GM06990 (cell line): ENCODE results near the gene RBM12.
A peak's percentile ranks its signal among the peaks of the same experiment; 100 is the strongest.

Experiments used
- DNase-seq: peaks from one replicate; pipeline ENCODE4 v3.0.0-alpha.2; 2011; ENCODE audit not compliant: insufficient read length; ENCODE audit errors: extremely low read depth
- H3K27me3 ChIP-seq: replicated peaks from 2 replicates; pipeline ENCODE4 v1.6.0; 2011; ENCODE audit warnings: low read length; ENCODE audit not compliant: control insufficient read depth, insufficient read depth
- H3K36me3 ChIP-seq: 2 replicates; pipeline ENCODE4 v1.5.1; 2011; ENCODE audit warnings: low read length; ENCODE audit not compliant: control insufficient read depth, insufficient read depth
- H3K4me3 ChIP-seq: replicated peaks from 2 replicates; pipeline ENCODE4 v1.5.1; 2011; ENCODE audit warnings: low read depth, mild to moderate bottlenecking, control low read depth, low read length
- TF ChIP-seq, protein P1 (sequence below): IDR thresholded peaks from 2 replicates; pipeline ENCODE4 v1.5.1; 2011; ENCODE audit warnings: low read length, control low read depth, mild to moderate bottlenecking, inconsistent platforms; ENCODE audit not compliant: insufficient read depth, poor library complexity, severe bottlenecking

The RBM12 gene

DNA sequence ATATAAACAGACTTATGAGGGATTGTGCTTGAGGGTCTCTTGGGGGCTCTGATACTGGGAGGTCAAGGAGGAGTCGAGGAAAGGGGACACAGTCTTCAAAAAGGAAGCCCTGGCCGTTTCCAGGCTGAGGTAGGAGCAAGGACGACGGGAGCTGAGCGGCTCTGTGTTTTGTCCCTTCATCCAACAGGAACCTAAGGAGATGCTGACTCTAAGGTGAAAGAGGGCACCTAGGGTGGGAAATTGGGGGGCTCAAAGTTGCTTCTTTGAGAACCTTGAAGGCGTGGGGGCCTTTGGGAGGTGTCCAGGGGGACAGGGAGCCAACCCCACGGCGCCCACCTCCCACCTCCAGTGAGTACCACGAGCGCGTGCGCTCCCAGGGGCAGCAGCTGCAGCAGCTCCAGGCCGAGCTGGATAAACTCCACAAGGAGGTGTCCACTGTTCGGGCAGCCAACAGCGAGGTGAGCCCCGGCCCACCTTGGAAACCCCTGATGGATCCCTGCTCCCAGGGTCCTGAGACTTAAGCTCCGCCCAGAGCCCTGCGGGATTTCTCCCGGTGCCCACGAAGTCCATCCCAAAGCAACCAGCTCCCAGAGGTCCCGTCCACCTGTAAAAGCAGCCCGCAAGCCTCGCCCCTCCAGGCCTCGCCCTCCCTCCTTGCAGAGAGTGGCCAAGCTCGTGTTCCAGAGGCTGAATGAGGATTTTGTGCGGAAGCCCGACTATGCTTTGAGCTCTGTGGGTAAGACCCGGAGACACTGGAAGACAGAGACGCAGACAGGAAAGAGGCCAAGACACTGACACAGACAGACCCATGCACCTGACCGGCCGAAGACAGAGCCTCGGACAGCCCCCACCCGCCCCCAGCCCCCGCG lies 46.2 kb downstream of the RBM12 start:
- no peak for DNase-seq
- Histone ChIP-seq H3K4me3 (peak overlapping the region; percentile 74), H3K27me3 (no peaks in the 10 kb centered on the region), H3K36me3 (no peaks in the 10 kb centered on the region; the same call in 1 of the 2 replicates)
- TF ChIP-seq, protein P1, sequence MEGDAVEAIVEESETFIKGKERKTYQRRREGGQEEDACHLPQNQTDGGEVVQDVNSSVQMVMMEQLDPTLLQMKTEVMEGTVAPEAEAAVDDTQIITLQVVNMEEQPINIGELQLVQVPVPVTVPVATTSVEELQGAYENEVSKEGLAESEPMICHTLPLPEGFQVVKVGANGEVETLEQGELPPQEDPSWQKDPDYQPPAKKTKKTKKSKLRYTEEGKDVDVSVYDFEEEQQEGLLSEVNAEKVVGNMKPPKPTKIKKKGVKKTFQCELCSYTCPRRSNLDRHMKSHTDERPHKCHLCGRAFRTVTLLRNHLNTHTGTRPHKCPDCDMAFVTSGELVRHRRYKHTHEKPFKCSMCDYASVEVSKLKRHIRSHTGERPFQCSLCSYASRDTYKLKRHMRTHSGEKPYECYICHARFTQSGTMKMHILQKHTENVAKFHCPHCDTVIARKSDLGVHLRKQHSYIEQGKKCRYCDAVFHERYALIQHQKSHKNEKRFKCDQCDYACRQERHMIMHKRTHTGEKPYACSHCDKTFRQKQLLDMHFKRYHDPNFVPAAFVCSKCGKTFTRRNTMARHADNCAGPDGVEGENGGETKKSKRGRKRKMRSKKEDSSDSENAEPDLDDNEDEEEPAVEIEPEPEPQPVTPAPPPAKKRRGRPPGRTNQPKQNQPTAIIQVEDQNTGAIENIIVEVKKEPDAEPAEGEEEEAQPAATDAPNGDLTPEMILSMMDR = no peak

DNA sequence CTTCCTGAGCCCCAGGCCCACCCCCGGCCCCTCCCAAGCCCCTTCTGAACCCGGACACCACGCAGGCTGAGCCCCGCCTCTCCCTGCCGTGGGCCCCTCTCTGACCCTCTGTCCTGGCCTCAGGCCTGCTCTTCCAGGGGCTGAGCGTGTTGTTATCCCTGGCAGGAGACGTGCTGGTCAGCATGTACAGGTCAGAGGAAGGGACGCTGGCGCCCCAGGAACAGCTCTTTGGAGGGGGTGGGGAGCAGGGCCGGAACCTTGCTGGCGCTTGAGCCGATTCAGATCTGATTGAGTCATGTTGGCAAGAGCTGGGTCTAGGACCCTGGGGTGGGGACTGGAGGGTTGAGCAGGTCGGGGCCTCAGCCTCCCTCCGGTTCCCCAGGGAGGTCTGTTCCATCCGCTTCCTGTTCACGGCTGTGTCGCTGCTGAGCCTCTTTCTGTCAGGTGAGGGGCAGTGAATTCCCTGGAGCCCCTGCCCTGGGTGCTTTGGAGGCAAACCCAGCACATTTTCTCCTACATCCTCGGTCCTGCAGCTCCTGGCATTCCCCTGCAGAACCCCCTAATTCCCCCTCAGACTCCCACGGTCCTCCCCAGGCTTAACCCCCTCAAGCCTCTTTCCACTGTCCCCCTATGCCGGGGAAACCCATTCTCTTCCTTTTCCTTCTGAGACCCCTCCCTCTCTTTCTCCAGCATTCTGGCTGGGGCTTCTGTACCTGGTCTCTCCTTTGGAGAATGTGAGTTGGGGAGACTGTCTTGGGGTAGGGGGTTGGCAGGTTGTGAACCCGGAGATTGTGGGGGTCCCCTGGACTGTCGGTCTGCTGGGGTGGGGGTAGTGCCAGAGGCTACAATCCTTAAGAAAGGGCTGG lies 47.1 kb downstream of the RBM12 start:
- Histone ChIP-seq H3K36me3 (no peaks in the 10 kb centered on the region; the same call in 1 of the 2 replicates), H3K4me3 (peak overlapping the region; percentile 74), H3K27me3 (no peaks in the 10 kb centered on the region)
- TF ChIP-seq, protein P1 = peak; percentile 31
- peak; percentile 73 for DNase-seq

DNA sequence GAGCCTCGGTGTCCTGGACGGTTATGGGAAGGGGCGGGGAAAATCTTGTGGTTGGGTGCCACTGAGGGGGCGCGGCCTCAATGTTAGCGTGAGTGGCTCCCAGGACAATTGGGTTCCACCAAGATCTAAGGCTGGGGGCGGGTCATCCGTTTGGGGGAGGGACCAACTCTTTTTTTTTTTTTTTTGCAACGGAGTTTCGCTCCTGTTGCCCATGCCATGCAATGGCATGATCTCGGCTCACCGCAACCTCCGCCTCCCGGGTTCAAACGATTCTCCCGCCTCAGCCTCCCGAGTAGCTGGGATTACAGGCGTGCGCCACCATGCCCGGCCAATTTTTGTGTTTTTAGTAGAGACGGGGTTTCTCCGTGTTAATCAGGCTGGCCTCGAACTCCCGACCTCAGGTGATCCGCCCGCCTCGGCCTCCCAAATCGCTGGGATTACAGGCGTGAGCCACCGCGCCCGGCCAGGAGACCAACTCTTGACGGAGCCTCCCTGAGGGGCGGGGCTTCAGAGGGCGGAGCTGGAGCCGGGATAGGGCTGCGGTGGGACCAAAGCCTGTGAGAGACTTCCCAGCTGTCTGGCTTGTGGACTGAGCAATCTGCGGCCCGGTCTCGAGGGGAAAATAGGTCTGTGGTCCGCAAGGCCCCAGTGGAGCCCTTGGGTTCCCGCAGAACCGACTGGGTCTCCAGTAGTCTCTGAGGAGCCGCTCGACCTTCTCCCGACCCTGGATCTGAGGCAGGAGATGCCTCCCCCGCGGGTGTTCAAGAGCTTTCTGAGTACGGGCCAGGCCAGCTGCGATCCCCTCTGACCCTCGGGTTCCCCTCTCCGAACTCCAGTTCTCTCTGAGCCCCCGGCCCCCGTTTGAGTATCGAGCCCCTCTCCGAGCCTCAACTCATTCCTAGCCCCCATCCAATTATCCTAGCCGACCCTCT lies 48.0 kb downstream of the RBM12 start:
- H3K36me3 ChIP-seq = no peaks in the 10 kb centered on the region; the same call in 1 of the 2 replicates
- TF ChIP-seq, protein P1 = no peak
- peak; percentile 78 for DNase-seq
- no peaks in the 10 kb centered on the region for H3K27me3 ChIP-seq
- H3K4me3 ChIP-seq = peak overlapping the region; percentile 74

DNA sequence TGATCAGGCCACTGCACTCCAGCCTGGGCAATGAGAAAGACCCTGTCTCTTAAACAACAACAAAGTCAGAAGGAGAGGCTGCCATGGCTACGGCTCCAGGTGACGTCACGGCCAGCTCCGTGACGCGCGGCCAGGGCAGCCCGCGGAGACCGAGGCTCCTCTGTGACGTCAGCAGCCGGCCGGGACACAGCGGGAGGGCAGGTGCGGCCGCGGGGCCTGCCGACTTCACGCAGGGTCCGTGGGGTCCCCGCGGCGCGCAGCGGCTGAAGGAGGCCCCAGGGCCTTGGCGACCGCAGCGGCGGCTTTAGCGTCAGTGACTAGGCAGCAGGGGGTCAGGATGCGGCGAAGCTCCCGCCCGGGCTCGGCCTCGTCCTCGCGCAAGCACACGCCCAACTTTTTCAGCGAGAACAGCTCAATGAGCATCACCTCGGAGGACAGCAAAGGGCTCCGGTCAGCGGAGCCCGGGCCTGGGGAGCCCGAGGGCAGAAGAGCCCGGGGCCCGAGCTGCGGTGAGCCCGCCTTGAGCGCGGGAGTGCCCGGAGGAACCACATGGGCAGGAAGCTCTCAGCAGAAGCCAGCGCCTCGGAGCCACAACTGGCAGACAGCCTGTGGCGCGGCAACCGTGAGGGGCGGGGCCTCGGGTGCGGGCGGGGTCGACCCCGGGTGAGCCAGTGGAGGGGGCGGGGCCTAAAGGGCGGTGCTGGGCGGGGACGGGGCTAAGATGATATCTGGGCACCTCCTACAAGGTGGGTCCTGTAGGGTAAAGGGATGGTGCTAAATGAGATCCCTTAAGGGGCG lies 48.8 kb downstream of the RBM12 start, which contains the start of gene SPAG4:
SPAG4 (plus strand) TSS at position 163 of the 798 bp plus-strand sequence; CDS start at position 338, 175 bp downstream.
- Histone ChIP-seq H3K27me3 (no peaks in the 10 kb centered on the region), H3K36me3 (no peaks in the 10 kb centered on the region), H3K4me3 (peak within 1 kb of the TSS; percentile 74)
- TF ChIP-seq, protein P1 = no peak
- peak; percentile 98 for DNase-seq
